ENCODE measurements around the gene MIEF1.
"Not testable (repeated sequence)": the region's sequence is repeated elsewhere in the genome, so short reads cannot be mapped to it uniquely, and the experiment has no call there.

MIEF1 gene

GRCh38 chr22:39512026-39512425 lies 9.9 kb downstream of the MIEF1 start:
- DNase-seq (ENCODE audit: low read depth, low spot score) = no peak

GRCh38 chr22:39513791-39514190 lies 11.7 kb downstream of the MIEF1 start:
- DNase-seq (ENCODE audit: low read depth, low spot score) = no peak

- DNase-seq (ENCODE audit: low read depth, low spot score) = no peak
Observed at GRCh38 chr22:39514373-39514973, 12.4 kb downstream of the MIEF1 start.

- no peak for DNase-seq (ENCODE audit: low read depth, low spot score)
Observed at GRCh38 chr22:39515266-39516050, 13.4 kb downstream of the MIEF1 start.

GRCh38 chr22:39517470-39517869 lies 15.4 kb downstream of the MIEF1 start:
- no peak for DNase-seq (ENCODE audit: low read depth, low spot score)

GRCh38 chr22:39518144-39518786 lies 16.2 kb downstream of the MIEF1 start:
- no peak for DNase-seq (ENCODE audit: low read depth, low spot score)

- no peak for DNase-seq (ENCODE audit: low read depth, low spot score)
Observed at GRCh38 chr22:39518996-39519680, 17.0 kb downstream of the MIEF1 start.

GRCh38 chr22:39519681-39520225 lies 17.7 kb downstream of the MIEF1 start:
- peak; percentile 97 for DNase-seq (ENCODE audit: low read depth, low spot score)

GRCh38 chr22:39520226-39521105 lies 18.4 kb downstream of the MIEF1 start, which contains the start of gene ATF4:
ATF4 (plus strand) TSS chr22:39520562; CDS start chr22:39521446, 884 bp downstream.
- no peak for DNase-seq (ENCODE audit: low read depth, low spot score)

GRCh38 chr22:39521106-39521885 lies 19.2 kb downstream of the MIEF1 start:
- not testable (repeated sequence) for DNase-seq (ENCODE audit: low read depth, low spot score)

- DNase-seq (ENCODE audit: low read depth, low spot score) = not testable (repeated sequence)
Observed at GRCh38 chr22:39522091-39522490, 20.0 kb downstream of the MIEF1 start.

GRCh38 chr22:39522567-39523300 lies 20.6 kb downstream of the MIEF1 start:
- no peak for DNase-seq (ENCODE audit: low read depth, low spot score)

- DNase-seq (ENCODE audit: low read depth, low spot score) = no peak
Observed at GRCh38 chr22:39524089-39524752, 22.1 kb downstream of the MIEF1 start.

GRCh38 chr22:39524753-39525657 lies 22.9 kb downstream of the MIEF1 start:
- DNase-seq (ENCODE audit: low read depth, low spot score) = no peak

- DNase-seq (ENCODE audit: low read depth, low spot score) = no peak
Observed at GRCh38 chr22:39525658-39525975, 23.5 kb downstream of the MIEF1 start.

GRCh38 chr22:39526736-39527171 lies 24.7 kb downstream of the MIEF1 start:
- DNase-seq (ENCODE audit: low read depth, low spot score) = no peak

- no peak for DNase-seq (ENCODE audit: low read depth, low spot score)
Observed at GRCh38 chr22:39527481-39527961, 25.4 kb downstream of the MIEF1 start.
